Measurements from ENCODE around the gene PTPRN2. TPM values are rescaled to one million over a fixed set of nuclear protein-coding genes. Genes with fewer than 3 reads are reported as not detected.

The PTPRN2 gene
- total and polyA plus RNA-seq, 2 experiments from 2014 or later, result 0.28 TPM; not detected in 1

DNA sequence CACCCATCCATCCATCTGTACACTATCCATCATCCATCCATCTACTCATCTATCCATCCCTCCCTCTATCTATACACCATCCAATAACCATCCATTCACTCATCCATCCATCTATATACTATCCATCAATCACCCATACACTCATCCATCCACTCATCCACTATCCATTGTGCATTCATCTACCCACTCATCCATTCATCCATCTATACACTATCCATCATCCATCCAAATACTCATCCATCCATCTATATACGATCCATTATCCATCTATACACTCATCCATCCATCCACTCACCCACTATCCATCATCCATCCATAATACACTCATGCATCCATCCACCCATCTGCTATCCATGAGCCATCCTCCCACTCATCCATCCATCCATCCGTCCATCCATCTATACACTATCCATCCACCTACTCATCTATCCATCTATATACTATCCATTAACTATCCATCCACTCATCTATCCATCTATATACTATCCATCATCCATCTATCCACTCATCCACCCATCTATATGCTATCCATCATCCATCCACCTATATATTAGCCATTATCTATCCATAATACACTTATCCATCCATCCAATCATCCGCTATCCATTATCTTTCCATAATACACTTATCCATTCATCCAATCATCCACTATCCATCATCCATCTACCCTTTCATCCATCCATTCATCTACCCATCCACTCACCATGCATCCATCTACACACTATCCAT lies 765.5 kb downstream of the PTPRN2 start:
- H3K36me3 ChIP-seq, result no peaks in the 10 kb centered on the region
- H3K4me1 ChIP-seq (ENCODE audit: low read depth), result no peaks in the 10 kb centered on the region
- no peak for DNase-seq (ENCODE audit: low read depth in 1 of 2, low spot score in 1 of 2)
- no peaks in the 10 kb centered on the region for H3K9me3 ChIP-seq (ENCODE audit: low read depth)
- H3K27ac ChIP-seq, result no peak overlapping the region
- TF ChIP-seq, protein P1, sequence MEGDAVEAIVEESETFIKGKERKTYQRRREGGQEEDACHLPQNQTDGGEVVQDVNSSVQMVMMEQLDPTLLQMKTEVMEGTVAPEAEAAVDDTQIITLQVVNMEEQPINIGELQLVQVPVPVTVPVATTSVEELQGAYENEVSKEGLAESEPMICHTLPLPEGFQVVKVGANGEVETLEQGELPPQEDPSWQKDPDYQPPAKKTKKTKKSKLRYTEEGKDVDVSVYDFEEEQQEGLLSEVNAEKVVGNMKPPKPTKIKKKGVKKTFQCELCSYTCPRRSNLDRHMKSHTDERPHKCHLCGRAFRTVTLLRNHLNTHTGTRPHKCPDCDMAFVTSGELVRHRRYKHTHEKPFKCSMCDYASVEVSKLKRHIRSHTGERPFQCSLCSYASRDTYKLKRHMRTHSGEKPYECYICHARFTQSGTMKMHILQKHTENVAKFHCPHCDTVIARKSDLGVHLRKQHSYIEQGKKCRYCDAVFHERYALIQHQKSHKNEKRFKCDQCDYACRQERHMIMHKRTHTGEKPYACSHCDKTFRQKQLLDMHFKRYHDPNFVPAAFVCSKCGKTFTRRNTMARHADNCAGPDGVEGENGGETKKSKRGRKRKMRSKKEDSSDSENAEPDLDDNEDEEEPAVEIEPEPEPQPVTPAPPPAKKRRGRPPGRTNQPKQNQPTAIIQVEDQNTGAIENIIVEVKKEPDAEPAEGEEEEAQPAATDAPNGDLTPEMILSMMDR (IDR thresholded peaks at IDR 0.05; ENCODE audit: low read depth, low read length), result no peak
- H3K4me3 ChIP-seq, result no peak overlapping the region
- no peaks in the 10 kb centered on the region for H3K27me3 ChIP-seq

DNA sequence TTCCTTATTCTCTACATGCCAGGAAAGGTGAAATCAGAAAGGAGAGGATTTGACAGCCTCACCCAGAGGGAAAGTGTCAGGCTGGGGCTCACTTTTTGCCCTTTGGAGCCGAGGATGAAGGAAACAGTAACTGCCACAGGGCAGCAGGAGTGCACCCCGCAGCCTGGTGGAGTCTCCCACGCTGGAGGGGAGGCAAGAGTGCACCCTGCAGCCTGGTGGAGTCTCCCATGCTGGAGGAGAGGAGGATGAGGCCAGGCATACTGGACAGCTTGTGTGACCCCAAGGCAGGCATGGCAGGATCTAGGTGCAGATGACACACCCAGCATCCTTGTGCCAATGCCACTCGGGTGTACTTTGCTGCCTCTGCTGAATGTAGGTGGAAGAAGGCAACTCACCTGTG lies 766.8 kb downstream of the PTPRN2 start:
- Histone ChIP-seq H3K4me3 (no peak overlapping the region), H3K4me1 (ENCODE audit: low read depth) (no peaks in the 10 kb centered on the region), H3K27me3 (no peaks in the 10 kb centered on the region), H3K36me3 (no peaks in the 10 kb centered on the region), H3K27ac (no peak overlapping the region), H3K9me3 (ENCODE audit: low read depth) (no peaks in the 10 kb centered on the region)
- DNase-seq (ENCODE audit: low read depth in 1 of 2, low spot score in 1 of 2), result no peak
- TF ChIP-seq, protein P1 (IDR thresholded peaks at IDR 0.05; ENCODE audit: low read depth, low read length), result no peak

GRCh38 chr7:157819455-157819807 lies 768.2 kb downstream of the PTPRN2 start:
- TF ChIP-seq, protein P1 (IDR thresholded peaks at IDR 0.05; ENCODE audit: low read depth, low read length), result no peak
- no peak for DNase-seq (ENCODE audit: low read depth in 1 of 2, low spot score in 1 of 2)
- H3K27me3 ChIP-seq, result no peaks in the 10 kb centered on the region
- no peak overlapping the region for H3K27ac ChIP-seq
- H3K36me3 ChIP-seq, result no peaks in the 10 kb centered on the region
- H3K4me3 ChIP-seq, result no peak overlapping the region
- no peaks in the 10 kb centered on the region for H3K9me3 ChIP-seq (ENCODE audit: low read depth)
- H3K4me1 ChIP-seq (ENCODE audit: low read depth), result no peaks in the 10 kb centered on the region

DNA sequence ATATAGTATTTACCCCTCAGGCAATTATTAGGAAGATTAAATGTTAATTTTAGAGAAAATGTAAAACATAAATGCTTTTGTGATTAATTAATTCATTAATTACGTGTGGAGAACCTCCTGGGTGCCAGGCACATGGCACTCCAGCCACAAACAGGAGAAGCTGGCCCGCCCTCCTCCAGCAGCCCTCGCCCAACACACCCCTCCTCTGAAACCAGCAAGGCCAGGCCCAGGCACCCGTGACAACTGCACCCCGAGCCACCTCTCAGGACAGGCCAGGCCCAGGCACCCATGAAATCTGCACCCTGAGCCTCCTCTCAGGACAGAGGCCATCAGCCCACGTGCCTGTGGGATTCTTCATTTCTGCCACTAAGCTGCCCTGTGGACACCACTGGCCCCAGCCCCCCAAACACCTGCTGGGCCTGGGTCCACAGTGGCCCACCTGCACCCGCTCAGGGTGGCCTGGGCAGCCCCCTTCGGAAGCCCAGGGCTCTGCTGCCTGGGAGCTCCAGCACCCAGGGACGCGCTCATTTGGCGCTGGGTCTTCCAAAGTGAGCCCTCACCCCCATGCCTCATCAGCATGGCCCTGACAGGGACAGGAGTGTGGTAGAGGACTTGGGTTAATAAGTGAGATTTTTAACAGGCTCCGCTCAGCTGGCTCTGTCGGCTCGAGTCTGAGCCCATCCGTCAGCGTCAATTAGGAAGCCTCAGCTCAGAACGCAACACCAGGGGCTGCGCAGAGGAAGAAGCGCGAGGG lies 768.7 kb downstream of the PTPRN2 start:
- Histone ChIP-seq H3K4me1 (ENCODE audit: low read depth) (no peaks in the 10 kb centered on the region), H3K9me3 (ENCODE audit: low read depth) (no peaks in the 10 kb centered on the region), H3K4me3 (no peak overlapping the region), H3K36me3 (no peaks in the 10 kb centered on the region), H3K27me3 (no peaks in the 10 kb centered on the region), H3K27ac (no peak overlapping the region)
- DNase-seq (ENCODE audit: low read depth in 1 of 2, low spot score in 1 of 2), result no peak
- TF ChIP-seq, protein P1 (IDR thresholded peaks at IDR 0.05; ENCODE audit: low read depth, low read length), result no peak

DNA sequence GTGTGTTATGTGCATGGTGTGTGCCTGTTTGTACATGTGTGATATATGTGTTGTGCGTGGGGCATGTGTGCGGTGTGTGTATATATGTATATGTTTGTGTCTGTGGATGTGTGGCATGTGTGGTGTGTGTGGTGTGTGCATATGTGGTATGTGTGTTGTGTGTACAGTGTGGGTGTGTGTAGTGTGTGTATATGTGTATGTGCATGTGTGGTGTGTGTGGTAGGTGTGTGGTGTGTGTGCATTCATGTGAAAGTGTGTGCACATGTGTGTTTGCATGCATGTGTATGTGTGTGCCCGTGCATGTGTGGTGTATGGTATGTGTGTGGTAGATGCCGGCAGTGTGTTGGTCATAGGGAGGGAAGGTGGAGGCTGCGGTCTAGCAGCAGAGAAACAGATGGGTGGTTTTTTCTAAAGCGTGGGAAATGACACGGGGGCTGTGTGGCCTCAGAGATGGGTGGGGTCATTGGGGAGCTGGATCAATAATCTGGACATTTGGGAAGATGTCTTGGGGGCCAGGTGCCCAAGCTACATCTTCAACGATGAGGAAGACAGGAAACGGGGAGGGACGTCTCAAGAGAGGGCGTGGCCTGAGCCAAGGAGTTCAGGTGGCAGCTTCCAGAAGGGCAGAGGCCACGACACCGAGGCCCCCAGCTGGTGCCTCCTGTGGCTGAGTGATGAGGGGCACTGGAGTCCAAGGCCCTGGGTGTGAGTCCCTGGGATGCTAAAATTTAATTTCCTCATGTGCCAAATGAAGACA lies 769.5 kb downstream of the PTPRN2 start:
- H3K27me3 ChIP-seq, result no peaks in the 10 kb centered on the region
- no peaks in the 10 kb centered on the region for H3K4me1 ChIP-seq (ENCODE audit: low read depth)
- no peak overlapping the region for H3K4me3 ChIP-seq
- no peak for DNase-seq (ENCODE audit: low read depth in 1 of 2, low spot score in 1 of 2)
- H3K27ac ChIP-seq, result no peak overlapping the region
- H3K36me3 ChIP-seq, result no peaks in the 10 kb centered on the region
- TF ChIP-seq, protein P1 (IDR thresholded peaks at IDR 0.05; ENCODE audit: low read depth, low read length), result no peak
- no peaks in the 10 kb centered on the region for H3K9me3 ChIP-seq (ENCODE audit: low read depth)

Data from cardiac muscle cell (in vitro differentiated cells and primary cell).